HG02943 (cell line): ENCODE results near the gene NCOA1.

Experiments
- ATAC-seq: cut with Tn5 transposase; IDR thresholded peaks from one replicate; pipeline ENCODE4 v1.9.1; 2021; ENCODE audit warnings: mild to moderate bottlenecking, low read depth, moderate library complexity; ENCODE audit not compliant: unreplicated experiment

NCOA1 gene

DNA sequence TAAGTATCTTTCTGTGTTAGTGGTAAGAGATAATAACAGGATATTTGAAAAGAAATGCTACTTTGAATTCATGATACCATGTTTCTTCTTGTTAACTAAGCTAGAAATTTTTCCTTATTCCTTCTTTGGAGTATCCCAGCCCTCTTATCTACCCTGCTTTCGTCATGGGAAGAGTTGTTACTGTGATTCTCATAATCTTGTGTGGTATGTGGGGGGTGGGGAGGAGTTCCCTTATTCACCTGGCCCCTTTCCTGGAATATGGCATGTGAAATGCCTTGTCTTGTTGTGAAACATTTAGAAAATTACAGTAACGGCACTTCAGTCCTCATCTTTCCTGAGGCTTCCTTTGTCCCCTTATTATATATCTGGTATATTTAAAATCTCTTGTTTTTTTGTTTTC lies 129.9 kb downstream of the NCOA1 start:
- no peak for ATAC-seq

DNA sequence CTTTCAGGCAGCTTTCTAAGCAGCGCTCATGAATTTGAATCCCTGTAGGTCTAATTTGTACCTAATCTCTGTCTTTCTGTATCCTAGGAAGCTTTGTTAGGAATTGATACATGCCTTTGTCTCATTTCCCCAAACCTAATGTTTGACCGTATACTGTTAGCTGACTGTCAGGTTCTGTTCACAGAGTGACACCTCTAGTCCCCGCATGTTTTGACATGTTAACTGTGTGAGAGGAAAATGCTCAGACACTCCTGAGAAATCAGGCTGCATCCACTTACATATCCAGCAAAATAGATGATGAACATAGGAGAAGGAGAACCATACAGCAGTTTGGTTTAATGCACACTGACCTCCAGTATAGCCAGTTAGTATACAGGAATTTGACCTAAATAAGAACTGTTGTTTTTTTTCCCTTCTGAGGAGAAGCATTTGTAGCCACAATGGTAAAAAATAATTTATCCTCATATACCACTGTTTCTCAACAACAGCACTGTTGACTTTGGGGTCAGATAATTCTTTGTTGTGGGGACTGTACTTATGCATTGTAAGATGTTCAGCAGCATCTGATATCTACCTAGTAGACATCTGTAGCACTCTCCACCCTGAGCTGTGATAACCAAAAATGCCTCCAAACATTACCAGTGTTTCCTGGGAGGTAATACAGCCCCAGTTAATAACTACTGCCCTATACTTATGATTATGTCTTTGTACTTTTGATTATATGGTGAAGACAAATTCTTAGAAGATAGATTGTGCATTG lies 130.9 kb downstream of the NCOA1 start:
- no peak for ATAC-seq

DNA sequence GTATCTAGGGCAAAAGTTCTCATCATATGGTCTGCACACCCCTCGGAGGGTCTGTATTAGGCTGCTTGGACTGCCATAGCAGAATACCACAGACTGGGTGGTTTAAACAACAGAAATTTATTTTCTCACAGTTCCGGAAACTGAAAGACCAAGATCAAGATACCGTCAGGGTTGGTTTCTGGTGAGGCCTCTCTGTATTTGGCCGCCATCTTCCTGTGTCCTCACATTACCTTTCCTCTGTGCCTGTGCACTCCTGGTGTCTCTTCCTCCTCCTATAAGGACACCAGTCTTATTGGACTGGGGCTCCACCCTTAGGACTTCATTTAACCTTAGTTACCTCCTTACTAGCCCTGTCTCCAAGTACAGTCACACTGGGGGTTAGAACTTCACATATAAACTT lies 132.5 kb downstream of the NCOA1 start:
- ATAC-seq = no peak

DNA sequence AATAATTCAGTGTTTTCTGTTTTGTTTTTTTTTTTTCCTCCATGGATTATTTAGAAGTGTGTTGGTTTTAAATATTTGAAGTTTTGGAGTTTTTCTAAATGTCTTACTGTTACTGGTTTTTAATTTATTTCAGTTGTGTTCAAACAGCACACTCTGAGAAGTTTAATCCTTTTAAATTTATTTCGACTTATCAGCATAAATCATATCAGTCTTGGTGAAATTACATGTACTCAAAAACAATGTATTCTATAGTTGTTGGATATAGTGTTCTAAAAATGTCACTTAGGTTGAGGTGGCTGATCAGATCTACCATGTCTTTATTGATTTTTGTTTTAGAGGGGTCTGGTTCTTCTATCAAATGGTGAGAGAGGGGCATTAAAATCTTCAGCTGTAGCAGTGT lies 134.7 kb downstream of the NCOA1 start:
- no peak for ATAC-seq

DNA sequence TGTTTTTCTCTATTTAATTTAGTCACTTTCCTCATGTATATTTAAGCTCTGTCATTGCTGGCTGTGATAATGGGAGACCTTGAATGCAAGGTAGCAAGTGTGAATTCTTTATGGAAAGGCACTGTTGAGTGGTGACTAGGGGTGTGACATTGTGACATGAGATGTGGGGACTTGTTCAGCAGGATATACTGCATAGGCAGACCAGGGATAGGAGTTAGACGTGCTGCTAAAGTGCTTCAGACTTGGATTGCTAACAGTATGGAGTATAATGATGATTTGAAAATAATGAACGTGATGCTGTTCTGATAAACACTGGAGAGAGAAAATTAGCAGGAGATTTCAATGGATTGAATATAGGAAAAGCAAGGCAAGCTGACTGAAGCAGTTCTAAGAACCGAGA lies 135.1 kb downstream of the NCOA1 start:
- ATAC-seq = no peak

DNA sequence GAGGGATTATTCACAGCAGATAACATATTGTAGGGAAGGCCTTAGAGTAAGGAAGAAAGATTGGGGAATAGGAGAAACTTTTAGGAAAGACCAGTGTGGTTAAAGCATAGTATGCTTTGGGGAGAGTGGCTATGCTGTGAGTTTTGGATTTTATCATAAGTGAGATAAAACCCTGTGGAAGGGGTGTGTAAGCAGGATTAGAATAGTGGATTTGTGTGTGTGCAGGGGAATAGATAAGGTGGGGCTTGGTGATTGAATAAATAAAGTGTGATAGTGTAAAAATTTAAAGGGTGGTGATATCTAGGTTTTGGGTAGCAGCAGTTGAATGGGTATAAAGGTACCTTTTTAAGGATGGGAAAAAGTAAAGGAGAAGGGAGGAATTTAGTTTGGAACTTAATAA lies 137.7 kb downstream of the NCOA1 start:
- no peak for ATAC-seq

DNA sequence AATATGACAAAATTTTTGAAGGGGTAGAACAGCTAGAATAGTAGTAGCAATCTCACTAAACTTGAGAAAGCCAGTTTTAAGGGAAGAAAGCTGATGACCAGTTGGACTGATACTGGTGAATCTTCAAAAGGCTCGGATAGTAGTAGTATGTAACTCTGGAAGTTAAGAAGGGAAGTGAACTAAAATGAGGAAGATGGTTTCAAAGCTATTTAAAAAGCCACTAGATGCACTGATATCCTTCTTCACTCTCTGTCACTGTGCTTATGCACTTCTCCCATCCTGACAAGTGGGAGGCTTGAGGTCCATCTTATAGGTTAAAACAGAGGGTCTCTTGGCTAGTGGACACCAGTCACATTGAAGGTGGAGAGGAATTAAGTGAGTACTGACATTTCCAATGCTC lies 141.1 kb downstream of the NCOA1 start:
- ATAC-seq = no peak

DNA sequence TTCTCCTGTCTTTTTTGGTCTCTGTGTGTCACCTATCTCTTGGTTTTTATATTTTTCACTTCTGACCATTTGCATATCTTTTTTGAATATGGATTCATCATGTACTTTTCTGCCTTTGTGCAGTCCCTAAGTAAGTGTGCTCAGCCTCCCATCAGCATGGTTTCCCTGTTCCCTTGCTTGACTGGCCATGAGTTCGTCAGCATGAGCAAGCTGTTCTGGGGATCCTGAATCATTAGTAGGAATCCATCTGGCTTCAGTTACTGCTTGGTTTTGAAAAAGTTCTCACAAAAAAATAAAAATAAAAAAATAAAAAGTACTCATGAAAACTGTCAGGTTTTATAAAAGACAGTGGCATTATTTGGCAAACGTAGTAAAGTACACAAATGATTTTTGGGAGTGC lies 144.1 kb downstream of the NCOA1 start:
- ATAC-seq = no peak

DNA sequence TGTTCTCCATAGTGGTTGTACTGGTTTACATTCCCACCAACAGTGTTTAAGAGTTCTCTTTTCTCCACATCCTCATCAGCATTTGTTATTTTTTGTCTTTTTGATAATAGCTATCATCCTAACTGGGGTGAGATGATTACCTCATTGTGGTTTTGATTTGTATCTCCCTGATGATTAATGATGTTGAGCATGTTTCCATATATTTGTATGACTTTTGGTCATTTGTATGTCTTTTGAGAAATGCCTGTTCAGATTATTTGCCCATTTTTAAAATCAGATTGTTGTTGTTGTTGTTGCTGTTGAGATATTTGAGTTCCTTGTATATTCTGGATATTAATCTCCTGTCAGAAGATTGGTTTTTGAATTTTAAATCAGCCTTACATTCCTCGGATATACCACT lies 147.5 kb downstream of the NCOA1 start:
- no peak for ATAC-seq

DNA sequence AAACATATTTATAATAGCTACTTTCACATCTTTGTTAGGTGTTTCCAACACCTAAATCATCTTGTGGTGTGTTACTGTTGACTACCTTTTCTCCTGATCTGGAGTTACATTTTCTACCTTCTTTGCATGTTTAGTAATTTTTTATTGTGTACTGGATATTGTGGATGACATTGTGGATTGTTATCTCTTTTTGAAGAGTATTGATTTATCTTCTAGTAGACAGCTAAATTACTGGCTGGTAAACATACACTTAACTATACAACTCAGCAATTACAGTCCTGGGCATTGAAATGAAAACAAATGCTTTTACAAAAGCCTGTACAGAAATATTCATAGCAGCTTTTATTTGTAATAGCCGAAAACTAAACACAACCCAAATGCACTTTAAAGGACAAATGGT lies 151.3 kb downstream of the NCOA1 start:
- no peak for ATAC-seq

DNA sequence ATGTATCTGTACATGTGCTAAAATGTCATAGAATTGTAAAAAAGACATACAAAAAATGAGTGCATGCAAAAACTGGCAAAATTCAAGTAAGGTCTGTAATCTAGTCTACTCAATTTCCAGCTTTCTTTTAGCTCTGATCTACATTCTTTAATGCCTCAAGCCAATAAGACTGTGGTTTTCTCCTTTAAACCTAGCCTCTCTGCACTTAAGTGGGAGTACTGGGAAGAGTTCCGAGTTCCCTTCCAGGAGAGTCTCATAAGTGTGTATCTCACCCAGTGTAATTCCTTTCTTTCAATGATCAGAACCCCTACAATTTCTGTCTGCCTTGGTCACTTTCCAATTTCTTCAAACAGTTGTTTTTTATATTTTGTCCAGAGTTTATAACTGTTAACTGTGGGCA lies 152.0 kb downstream of the NCOA1 start:
- no peak for ATAC-seq

DNA sequence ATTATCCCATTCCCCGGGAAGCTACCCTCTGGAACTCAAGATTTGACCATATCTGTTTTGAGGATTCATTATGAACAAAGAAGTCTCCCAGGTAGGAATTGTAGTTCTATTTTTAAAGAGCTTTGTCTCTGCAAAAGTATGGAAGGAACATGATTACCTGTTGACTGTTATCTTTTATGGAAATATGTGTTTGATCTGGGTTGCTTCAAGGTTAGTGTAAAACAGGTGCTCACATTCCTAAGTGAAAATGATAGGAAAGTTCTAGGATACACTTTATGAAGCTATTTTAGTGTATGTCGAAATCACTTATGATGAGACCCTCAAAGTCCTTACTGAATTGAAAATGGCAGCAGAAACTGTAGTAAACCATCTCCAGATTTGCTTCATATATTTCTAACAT lies 153.0 kb downstream of the NCOA1 start:
- no peak for ATAC-seq

DNA sequence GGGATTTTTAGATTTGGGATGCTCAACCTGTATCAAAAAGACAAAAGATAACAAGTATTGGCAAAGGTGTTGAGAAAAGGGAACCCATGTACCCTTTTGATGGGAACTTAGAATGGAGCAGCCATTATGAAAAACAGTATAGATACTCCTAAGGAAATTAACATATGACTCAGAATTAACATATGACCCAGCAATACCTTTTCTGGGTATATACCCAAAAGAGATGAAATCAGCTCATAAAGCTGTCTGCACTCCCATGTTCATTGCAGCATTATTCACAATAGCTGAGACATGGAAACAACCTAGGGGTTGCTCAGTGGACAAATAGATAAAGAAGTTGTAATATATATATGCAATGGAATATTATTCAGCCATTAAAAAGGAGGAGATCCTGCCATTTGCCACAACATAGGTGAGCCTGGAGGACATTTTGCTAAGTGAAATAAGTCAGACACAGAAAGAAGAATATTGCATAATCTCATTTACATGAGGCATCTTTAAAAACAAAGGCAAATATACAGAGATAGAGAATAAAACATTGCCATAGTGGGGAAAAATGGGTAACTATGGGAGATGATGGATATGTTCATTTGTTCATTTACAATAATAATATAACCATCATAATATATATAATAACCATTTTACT lies 160.1 kb downstream of the NCOA1 start:
- no peak for ATAC-seq

DNA sequence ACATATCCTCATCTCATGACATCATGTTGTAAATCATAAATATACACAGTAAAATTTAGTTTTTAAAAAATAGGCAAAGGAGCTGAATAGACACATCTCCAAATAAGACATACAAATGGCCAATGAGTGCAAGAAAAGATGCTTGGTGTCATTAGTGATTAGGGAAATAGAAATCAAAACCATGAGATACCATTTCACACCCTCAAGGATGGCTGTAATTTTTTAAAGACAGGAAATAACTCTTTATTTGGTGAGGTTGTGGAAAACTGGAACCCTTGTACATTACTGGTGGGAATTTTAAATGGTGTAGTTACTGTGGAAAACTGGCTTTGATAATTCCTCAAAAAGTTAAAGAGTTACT lies 160.6 kb downstream of the NCOA1 start:
- no peak for ATAC-seq

DNA sequence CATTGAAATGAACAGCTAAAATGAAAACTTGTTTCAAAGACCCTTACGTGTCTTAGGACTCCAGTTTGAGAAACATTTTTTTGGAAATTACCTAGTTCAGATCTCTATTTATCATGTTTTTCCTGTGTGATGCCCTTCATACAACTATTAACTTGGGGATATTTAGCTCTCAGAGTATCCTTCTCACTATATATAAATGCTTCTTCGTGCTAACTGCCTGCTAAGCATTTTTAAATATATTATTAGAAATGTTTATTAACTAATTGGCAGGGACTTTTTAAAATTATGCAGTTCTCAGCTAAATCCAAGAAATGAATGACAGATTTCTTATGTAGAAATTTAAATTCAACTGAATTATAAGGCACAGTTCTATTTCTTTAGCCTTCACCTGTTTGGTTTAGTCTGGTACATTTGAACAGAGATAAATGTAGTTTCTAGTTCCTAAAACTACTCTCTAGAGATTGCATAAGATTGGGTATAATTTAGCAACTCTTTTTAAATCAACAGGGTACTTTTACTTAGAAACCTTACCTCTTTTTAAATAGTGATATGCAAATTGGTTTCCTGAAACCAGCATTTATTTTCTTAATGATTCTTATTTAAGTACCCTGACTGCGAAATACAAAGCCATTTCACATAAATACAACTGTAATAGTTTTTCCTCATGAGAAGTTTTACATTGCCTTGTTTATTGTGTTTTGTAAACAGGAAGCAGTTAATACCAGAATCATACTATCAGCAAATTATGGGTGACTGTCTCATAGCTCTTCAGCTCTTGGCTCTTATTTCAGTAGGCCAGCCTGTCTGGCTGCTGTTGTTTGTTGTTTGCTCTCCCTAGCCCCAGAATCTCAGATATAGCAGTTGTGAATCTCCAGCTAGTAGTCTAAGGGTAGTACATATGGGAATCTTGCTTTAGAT lies 161.5 kb downstream of the NCOA1 start:
- ATAC-seq = no peak

DNA sequence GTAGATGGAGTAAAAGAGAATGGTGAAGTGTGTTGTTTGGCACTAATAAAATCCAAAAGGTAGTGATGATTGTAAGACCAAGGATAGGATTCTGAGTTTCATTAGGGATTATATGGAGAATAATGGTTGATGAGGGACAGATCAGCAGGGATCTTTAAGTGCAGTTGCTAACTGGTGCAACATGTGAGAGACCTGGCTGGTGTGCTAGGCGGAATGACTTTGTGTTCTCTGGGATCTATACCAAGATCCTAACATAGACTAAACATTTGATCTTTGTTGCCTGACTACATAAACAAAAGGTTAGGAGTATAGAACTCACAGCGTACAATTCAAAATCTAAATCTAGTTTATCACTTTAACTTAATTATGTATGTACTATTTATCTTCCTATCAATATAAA lies 166.8 kb downstream of the NCOA1 start:
- ATAC-seq = no peak

DNA sequence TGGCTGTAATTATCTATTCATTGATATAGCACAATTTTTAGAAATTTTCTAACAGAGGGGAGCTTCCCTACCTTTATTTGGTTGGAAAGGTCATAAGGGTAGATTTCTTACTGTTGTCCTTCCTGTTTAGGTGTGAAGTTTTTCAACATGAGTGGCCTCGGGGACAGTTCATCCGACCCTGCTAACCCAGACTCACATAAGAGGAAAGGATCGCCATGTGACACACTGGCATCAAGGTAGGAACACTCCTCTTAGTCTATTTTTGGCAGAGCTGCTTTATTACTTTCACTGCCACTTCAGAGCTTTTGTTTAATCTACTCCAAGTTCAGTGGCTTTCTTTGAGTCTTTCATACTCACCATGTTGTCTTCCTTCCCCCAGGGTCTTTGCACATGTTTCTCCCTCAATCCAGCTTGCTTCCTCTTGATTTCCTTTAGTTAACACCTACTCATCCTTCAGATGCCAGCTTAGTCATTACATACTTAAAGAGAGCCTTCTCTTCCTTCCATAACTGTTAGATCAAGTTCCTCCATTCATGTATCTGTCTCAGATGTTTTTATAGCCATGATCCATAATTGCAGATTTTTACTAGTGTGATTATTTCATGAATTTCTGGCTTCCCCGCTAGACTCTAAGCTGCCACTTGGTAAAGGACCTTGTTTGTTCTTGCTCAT lies 167.6 kb downstream of the NCOA1 start:
- no peak for ATAC-seq

DNA sequence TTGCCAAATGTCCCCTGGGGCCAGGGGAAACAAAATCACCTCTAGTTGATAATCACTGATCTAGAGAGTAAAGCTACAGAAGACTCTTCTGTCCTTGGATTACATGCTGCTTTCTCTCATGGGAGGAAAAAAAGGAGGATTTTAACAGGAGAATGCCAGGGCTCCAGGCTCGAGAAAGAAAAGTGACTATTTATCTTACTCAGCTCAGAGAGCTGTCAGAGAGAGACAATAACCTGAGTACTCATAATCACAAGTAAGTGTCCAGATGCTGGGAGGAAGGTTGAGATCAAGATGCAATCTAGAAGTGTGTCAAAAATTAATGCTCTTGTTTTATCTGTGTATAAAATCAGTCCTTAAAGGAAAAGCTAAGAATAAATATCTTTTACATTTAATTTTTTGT lies 168.8 kb downstream of the NCOA1 start:
- no peak for ATAC-seq

DNA sequence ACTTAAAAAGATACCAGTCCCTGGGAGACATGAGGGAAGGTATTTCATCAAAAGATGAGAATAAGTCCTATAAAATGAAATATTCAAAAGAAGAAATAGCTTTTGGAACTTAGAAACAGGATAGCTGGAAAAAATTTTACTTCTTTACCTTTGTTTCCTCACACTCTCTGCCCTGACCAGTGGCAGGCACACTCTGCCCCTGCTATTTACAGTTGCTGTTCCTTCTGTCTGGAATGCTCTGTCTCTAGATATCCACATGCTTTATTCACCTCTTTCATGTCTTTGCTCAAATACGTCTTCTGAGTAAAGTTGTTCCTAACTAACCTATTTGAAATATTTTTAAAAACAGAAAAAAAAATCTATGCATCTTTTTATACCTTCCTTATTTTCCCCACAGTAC lies 176.5 kb downstream of the NCOA1 start:
- no peak for ATAC-seq

DNA sequence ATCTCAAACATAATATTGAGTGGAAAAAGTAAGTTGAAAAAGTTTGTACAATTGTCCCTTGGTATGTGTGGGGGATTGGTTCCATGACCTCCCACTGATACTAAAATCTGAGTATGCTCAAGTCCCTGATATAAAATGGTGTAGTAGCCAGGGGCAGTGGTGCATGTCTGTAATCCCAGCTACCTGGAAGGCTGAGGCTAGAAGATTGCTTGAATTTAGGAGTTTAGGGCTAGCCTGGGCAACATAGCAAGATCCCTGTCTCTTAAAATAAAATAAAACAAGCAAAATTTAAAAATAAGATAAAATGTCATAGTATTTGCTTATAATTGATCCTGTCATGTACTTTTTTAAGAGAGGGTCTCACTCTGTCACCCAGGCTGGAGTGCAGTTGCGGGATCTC lies 180.2 kb downstream of the NCOA1 start:
- ATAC-seq = no peak

DNA sequence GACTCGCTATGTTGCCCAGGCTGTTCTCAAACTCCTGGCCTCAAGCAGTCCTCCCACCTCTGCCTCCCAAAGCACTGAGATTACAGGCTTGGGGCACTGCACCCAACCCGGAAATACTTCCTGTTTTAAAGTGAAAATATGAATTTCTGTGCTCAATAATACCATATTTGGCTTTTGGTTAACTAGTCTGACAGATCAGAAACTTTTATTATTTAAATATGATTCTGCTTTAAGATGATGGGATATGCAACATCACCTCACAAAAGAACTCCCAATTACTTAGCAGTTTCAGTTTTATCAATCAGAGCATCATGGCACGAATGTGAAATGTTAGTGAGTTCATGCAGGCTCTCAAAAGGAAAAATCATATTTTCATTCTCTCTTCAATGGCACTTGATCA lies 181.5 kb downstream of the NCOA1 start:
- no peak for ATAC-seq
